ENCODE data around the gene TMEM150B.

TMEM150B gene

DNA sequence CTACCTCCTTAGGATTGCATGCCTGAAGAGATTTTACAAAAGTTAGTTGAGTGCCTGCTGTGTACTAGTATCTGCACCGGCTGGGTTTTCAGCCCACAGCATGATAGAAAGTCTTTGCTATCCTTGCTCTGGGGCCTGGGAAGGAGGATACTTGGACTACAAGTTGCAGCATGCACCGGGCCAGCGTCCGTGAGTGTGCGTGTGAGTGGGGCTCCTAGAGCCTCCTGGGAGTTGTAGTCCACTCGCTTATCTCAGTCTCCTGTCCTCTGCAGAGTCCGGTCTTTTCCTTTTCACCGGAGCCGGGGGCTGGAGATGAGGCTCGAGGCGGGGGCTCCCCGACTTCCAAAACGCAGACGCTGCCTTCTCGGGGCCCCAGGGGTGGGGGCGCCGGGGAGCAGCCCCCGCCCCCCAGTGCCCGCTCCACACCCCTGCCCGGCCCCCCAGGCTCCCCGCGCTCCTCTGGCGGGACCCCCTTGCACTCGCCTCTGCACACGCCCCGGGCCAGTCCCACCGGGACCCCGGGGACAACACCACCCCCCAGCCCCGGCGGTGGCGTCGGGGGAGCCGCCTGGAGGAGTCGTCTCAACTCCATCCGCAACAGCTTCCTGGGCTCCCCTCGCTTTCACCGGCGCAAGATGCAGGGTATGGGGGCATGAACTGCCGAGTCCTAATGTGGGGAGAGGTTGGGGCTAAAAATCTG is 20.7 kb downstream of the TMEM150B start:
- DNase-seq, result no peak

DNA sequence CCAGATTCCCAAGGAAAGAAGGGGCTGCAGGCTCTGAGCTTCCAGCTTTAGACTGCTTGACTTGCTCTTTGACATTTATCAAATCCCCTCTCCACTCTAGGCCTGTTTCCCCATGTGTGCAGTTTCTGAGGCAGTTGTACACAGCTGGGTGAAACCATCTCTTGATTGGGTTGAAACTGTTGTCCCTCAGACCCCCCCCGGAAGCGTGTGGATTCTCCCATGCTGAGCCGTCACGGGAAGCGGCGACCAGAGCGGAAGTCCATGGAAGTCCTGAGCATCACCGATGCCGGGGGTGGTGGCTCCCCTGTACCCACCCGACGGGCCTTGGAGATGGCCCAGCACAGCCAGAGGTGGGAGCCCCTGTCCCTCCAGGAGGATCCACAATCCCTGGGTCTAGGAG is 21.7 kb downstream of the TMEM150B start:
- DNase-seq, result no peak

DNA sequence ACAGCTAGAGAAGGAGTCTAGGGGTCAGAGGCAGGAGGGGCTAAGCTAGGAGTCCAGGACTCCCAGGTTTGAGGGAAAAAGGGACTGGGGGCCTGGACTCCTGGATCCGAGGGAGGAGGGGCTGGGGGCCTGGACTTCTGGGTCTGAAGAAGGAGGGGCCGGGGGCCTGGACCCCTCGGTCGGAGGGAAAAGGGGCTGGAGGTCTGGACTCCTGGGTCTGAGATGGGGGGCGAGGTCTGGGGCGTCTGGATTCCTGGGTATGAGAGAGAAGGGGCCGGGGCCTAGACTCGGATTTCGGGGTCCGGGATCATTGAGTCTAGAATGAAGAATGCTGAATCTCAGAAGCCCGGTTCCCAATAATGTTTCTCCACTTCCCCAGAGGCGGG is 22.8 kb downstream of the TMEM150B start:
- no peak for DNase-seq

DNA sequence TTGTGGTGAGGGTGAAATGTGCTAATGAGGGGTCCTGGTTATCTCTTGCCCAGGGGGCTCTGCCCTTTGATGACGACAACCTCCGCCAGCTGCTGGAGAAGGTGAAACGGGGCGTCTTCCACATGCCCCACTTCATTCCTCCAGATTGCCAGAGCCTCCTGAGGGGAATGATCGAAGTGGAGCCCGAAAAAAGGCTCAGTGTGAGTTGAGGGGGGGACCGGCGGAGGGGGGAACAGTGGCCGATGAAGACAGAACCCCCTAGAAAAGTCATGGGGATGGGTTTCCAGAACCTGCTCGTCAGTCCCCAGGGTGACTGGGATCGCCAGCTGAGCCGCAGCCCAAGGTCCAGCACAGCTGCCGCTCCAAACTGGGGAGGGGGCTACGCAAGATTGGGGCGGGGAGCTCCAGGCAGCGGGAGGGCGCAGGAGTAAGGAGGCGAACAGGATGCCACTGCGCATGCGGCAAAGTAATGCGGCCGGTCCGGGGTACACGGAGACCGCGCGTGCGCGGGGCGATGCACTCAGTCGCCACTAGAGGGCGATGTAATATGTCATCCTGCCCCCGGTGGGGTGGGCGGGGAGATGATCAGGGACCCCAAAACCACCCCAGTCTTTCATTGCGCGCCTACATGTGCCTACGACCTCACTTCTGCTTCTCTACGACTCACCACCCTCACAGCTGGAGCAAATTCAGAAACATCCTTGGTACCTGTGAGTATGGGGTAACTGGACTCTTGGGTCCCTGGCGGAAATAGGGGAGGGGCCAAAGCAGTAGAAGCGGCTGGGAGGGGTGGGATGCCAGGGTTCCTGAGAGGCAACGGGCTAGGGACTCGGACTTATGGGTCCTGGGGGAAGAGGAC is 23.5 kb downstream of the TMEM150B start:
- DNase-seq, result peak; percentile 92 to 95

DNA sequence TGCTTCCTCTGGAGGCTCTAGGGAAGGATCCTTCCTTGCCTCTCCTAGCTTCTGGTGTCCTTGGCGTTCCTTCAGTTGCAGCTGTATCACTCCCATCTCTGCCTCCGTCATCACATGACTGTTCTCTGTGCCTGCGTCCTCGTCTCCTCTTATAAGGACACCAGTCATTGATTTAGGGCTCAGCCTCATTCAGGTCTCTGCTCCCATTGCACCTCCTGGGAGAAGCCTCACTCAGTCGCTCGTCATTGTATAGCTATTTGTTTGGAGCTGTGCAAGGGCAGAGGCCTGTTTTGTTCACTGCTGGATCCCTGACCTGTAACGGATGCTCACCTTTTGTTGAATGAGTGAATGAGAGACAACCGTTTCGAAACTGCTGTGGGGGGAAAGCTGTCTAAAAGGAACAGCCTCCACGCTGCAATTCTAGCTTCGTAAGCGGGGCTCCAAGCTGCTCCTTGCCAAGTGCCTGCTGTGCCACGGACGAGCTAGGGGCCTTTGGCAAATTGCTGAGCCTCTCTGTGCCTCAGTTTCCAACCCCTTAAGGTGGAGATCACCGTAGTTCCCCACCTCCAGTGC is 24.2 kb downstream of the TMEM150B start:
- no peak for DNase-seq

DNA sequence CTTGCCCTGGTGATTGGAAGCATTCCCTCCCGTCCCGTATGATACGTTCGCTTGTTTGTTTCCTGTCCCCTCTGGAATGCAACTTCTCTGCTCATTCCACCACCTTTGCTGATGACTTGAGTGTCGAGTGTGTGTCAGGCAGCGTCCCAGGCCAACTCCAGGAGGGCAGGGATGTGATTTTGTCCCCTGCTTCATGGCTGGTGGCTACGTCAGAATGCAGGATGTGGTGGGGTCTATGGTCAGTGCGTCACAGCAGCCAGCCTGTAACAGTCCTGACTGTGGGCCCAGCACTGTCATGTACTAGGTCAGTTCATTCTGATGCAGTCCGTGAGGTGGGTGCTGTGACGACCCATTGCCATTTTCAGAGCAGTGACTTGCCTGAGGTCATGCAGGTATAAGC is 25.1 kb downstream of the TMEM150B start:
- no peak for DNase-seq

DNA sequence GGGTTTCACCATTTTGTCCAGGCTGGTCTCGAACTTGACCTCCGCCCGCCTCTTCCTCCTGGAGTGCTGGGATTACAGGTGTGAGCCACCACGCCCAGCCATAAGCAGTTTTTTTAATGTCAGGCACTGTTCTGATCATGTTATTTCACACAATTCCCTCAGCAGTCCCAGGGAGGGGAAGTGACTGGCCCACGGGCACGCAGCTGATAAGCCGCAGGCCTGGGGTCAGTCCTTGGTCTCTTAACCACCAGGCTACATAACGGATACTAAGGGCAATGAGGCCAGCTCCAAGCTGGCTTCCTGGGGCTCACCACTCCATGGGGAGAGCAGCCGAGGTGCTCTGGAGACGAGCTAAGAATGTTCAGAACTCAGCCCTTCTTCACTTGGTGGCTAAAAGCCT is 27.9 kb downstream of the TMEM150B start:
- DNase-seq, result no peak

DNA sequence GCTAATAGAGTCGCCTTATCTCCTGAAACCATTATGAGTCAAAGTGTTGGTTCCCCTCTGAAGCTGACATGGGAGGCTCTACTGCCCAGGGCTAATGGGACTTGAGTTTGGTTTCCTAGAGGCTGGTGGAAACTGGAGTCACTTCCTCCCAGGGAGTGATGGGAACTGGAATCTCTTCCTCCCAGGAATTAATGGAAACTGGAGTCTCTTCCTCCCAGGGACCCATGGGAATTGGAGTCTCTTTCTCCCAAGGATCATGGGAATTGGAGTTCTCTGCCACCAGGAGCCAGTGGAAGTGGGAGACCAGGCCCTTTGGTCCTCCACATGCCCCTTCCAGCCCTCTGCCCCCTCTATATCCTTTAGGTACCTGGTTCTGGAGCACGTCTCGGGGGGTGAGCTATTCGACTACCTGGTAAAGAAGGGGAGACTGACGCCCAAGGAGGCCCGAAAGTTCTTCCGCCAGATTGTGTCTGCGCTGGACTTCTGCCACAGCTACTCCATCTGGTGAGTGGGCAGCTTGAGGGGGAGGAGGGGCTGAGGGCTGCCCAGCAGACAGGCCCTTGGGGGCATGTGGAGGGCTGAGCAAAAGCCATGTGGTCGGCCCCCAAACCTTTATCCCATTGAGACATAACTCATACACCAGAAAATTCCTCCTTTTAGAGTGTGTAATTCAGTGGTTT is 35.9 kb downstream of the TMEM150B start:
- no peak for DNase-seq

DNA sequence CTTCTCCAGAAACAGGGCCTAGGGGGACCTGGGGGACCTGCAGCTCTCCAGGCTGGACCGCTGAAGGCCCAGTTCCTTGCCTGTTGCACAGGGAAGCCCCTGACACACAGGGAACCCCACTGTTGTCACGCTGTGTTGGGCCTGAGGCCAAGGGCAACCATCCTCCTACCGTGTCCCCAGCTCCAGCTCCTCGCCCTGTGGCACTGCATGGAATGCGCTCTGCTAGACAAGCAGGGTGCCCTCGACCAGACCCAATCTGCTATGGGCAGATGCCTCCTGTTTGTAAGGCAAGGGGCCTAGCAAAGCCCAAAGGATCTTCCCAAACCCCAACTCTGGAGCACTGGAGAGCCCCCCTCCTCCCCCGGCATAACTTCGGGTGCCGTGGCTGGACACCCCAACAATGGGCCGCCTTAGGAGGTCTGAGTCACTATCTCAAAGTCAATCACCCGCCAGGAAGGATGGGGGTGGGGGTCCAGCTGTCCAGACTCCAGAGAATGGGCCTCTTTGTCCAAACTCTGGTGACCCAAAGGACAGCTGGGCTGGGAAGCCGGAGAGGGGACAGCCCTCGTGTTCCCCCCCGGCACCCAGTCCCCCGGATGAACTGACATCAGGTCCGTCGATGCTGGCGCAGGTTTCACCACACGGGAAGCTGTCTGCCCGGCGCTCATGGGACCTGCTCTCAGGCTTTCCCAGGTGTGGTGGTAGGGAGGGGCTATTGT is 37.6 kb downstream of the TMEM150B start:
- no peak for DNase-seq

DNA sequence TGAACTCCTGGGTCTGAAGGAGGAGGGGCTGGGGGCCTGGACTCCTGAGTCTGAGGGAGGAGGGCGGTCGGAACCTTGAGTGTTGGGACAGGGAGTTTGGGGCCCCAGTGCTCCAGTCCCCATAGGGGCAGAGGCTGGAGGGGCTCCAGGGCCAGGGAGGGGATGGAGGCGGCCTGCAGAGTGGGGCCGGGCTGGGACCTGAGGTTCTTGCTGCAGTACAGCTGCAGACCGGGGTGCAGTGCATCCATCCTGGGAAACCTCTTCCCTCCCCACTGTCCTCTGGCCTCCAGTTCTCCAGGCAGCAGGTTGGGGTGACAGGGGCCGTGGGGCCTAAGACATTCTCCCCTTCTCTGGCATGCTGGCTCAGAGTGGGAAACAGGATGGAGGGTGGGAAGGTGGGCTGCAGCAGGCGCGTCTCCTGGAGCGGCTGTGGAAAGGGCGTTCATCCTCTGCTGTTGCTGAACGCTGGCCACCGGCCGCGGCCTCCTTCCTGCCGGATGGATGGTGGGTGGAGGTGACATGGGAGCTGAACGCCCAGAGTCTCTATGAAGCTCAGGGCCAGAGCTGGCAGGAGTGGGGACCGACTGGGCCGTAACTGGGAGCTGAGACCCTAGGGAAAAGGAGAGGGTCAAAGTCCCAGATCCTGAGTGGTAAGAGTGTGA is 39.8 kb downstream of the TMEM150B start:
- no peak for DNase-seq

DNA sequence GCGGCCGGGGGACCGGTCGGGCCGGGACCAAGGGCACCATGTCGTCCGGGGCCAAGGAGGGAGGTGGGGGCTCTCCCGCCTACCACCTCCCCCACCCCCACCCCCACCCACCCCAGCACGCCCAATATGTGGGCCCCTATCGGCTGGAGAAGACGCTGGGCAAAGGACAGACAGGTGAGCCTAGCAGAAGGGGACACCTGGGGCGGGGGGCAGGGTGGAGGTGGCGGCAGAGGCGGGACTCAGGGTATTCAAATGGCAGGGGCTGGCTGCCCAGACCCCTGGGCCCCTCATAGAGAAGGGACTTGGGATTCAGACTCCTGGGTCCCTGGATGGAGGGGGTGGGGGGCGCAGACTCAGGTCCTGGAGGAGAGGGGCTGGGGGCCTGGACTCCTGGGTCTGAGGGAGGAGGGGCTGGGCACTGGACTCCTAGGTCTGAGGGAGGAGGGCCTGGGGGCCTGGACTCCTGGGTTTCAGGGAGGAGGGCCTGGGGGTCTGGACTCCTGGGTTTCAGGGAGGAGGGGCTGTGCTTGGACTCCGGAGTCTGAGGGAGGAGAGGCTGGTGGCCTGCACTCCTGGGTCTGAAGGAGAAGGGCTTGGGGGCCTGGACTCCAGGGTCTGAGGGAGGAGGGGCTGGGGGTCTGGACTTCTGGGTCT is 40.6 kb downstream of the TMEM150B start:
- no peak for DNase-seq

DNA sequence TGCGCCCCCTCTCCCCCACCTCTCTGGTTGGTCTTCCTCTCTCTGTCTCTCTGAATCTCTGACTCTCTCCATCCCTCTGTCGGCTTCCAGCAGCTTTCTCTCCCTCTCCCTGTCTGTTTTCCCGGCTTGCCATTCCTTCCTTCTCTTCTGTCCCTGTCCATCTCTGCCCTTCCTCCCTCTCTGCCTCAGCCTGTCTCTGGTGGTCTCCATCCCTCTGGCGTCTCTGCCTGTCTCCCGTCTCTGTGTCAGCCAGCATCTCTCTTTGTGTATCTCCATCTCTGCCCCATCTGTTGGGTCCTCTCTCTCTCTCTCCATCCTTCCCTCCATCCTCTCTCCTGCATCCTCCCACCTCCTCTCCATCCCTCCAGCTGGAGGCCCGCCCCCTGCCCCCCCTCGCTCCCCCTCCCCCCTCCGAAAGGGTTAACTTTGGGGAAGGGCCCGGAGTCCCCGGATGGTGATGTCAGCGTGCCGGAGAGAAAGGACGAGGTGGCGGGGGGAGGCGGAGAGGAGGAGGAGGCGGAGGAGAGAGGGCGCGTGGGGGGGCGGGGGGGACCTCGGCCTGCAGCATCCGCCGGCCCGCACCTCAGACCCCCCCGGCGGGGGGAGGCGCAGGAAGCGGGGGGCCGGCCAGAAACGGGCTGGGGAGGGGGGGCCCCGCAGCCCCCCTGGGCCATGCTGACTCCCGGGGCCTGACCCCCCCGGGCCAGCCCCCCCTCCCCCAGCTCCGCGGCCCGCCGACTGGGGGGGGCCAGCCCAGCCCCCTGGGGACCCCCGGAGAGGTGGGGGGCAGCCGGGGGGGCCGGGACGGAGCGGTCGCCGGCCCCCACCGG is 41.4 kb downstream of the TMEM150B start, which contains the start of gene BRSK1:
BRSK1 (plus strand) TSS at position 450 of the 830 bp plus-strand sequence. CDS start 446 bp downstream, outside the sequence.
- peak; percentile 45 to 52 for DNase-seq

DNA sequence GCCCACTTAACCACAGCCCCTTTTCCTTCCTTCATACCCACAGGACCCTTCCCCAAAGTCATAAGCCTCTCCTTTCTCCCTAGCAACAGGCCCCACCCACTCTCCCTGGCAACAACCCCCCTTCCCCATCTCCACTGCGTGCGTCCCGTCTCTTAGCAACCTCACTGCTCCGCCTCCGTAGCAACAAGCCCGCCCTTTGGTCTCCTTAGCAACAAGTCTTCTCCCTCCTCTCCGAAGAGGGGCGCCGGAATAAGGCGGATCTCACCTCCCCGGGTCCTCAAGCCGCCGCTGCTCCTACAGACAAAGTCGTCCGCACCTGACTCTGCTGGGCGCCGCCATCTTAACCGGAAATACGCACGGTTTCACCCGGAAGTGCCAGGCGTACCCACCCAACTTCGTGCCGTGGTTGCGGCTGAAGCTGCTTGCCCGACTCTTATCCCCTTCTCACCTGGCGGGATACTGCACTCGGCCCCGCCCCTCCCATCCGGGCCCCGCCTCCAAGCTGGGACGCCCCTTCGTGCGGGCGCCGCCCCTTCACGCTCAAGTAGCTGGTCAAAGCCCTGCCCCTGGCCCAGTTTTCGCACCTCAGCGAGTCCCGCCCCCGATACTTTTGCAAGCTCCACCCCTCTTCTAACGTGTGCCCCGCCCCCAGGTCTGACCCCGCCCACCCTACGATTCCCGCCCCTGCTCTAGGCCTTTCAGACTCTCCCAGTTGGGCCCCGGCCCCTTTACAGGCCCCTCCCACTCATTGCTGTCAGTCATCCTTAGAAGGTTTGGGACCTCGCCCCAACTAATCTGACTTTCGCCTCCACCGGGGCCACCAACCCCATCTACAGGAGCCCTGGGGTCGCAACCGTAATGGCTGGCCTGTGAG is 45.1 kb downstream of the TMEM150B start, which contains the start of gene HSPBP1:
HSPBP1 (minus strand) TSS at position 341 of the 874 bp plus-strand sequence. CDS start 502 bp downstream, outside the sequence.
- DNase-seq, result peak; percentile 89 to 91

DNA sequence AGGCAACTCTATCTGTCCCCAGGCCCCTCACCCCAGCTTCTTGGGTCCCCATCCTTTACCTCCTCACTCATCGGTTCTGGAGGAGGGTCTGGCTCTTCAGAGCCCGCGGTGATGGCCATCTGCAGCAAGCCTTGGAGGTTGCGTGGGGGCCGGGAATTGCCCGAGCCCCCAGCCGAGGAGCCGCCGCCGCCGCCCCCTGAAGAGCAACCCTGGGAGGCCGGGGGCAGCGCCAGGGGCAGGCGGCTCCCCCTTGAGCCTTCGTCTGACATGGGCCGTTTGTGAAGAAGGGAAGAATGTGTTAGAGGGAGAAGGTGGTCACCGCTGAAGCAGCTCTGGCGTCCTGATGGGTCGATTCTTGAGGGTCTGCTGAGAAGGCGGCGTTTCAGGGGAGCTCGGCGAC is 45.8 kb downstream of the TMEM150B start:
- DNase-seq, result no peak

DNA sequence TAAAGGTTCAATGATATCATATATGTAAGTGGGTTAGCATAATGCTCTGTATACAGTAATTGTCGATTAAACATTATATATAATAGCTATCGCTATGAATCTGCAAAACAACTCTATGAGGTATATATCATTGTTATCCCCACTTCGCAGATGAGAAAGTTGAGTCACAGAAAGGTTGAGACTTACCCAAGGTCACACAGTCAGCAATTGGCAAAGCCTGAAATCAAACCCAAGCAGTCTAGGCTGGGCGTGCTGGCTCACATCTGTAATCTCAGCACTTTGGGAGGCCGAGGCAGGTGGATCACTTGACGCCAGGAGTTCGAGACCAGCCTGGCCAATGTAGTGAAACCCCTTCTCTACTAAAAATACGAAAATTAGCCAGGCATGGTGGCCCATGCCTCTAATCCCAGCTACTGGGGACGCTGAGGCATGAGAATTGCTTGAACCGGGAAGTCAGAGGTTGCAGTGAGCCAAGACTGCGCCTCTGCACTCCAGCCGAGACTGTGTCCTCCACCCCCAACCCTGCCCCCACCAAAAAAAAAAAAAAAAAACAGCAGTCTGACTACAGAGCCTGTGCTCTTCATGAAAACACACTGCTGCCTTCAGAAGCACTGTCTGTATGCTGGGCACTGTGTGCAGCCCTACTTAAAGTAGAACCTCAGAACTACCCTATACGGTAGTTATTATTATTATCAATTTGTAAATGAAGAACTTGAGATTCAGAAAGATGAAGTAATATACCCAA is 46.6 kb downstream of the TMEM150B start:
- no peak for DNase-seq

DNA sequence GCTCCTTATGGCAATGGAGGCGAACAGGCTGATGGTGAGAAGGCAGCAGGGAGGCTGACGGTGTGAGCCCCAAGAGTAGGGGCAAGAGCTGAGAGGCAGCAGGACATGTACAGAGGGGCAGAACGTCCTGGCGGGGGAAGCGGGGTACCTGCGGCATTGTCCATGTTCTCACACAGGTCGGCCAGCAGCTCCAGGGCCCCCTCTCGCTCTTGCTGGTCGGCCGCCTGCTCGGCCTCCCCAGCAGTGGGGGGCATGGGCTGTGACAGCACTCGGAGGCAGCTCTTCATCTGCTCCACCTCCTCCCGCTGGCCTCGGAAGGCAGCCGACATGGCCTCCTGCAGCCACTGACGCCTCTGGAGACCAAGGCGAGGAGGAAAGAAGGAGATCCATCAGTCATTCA is 47.6 kb downstream of the TMEM150B start:
- no peak for DNase-seq

DNA sequence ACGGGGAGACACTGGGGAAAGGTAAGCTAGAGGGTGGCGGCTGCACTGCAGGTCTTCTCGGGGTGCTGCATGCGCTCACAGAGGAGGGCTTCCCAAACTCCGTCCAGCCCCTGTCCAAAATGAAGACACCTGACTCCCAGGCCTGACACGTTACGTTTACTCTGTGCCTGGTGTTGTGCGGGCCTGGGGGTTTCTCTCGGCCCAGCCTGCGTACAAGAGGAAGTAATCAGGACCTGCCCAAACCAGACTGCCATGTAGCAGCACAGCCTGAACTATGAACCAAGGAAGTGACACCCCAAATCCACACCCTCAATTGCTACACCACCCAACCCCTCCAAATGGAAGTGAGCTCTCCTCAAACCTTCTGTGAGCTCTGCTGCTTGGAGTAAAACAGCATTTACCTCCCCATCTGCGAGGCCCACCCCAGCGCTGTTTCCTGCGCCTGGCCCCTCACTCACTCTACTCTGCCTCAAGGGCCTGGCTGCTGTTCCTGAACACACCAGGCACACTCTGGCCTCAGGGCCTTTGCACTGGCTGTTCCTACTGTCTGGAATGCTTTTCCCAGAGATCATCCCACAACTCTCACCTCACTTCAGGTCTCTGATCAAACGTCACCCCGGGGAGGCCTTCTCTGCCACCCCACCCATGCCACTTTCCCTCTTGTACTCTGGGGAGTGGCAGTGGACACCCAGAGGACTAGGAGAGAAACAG is 48.3 kb downstream of the TMEM150B start:
- no peak for DNase-seq
